IMR-90 (cell line): Measurements from ENCODE around the gene IFIT2. TPM values are rescaled to one million over a fixed set of nuclear protein-coding genes. Genes with fewer than 3 reads are reported as not detected.

Source experiments
- ATAC-seq: fragments of 200-7000 bp; cut with Tn5 transposase; 2 replicates; pipeline ENCODE4 v1.9.1; 2020; ENCODE audit warnings: low read depth, mild to moderate bottlenecking, moderate library complexity
- BruUV-seq: library from RNA; stranded (reverse); fragments of 400-500 nt; replicated peaks from 2 replicates; lab custom pipeline; 2021; lab: Mats Ljungman, UMichigan
- CTCF ChIA-PET: fragments of 300-600 bp; formaldehyde crosslinking; extraction: SDS; loops from one replicate; lab custom pipeline; 2021; ENCODE audit warnings: antibody characterized with exemption; lab: Yijun Ruan, JAX
- POLR2A ChIA-PET: fragments of 300-600 bp; sonication (Branson Sonifier 250); formaldehyde crosslinking; loops from one replicate; lab custom pipeline; 2022; ENCODE audit warnings: antibody characterized with exemption; ENCODE audit not compliant: unreplicated experiment; lab: Charles Lee
- DNase-seq: peaks from one replicate; pipeline ENCODE4 v3.0.0; 2013
- H2AFZ ChIP-seq: replicated peaks from 2 replicates; pipeline ENCODE3; 2013; ENCODE audit warnings: low read length, mild to moderate bottlenecking; ENCODE audit not compliant: poor library complexity
- H2AK5ac ChIP-seq: 2 replicates; pipeline ENCODE4 v1.6.1; 2013; ENCODE audit warnings: low read depth, low read length, inconsistent platforms
- H2AK9ac ChIP-seq: replicated peaks from 2 replicates; pipeline ENCODE3; 2013; ENCODE audit warnings: mild to moderate bottlenecking, low read depth, low read length, moderate library complexity; ENCODE audit not compliant: poor library complexity
- H2BK120ac ChIP-seq: 2 replicates; pipeline ENCODE4 v1.6.1; 2013; ENCODE audit warnings: low read depth, low read length, inconsistent platforms
- H2BK15ac ChIP-seq: 3 replicates; pipeline ENCODE4 v1.6.1; 2013; ENCODE audit warnings: low read depth, low read length, inconsistent platforms
- H2BK20ac ChIP-seq: 2 replicates; pipeline ENCODE4 v1.6.1; 2013; ENCODE audit warnings: low read depth, mild to moderate bottlenecking, inconsistent platforms, low read length, moderate library complexity
- H2BK5ac ChIP-seq: 2 replicates; pipeline ENCODE4 v1.6.1; 2013; ENCODE audit warnings: mild to moderate bottlenecking, low read depth, low read length, inconsistent platforms; ENCODE audit not compliant: poor library complexity, severe bottlenecking
- H3K14ac ChIP-seq: replicated peaks from 2 replicates; pipeline ENCODE4 v1.6.1; 2013; ENCODE audit warnings: low read depth, low read length, inconsistent platforms
- H3K18ac ChIP-seq: 2 replicates; pipeline ENCODE4 v1.6.1; 2013; ENCODE audit warnings: low read depth, low read length, control low read depth
- H3K23ac ChIP-seq: 2 replicates; pipeline ENCODE4 v1.6.1; 2013; ENCODE audit warnings: low read depth, low read length, inconsistent platforms
- H3K27ac ChIP-seq: 2 replicates; pipeline ENCODE4 v1.5.1; 2013; ENCODE audit warnings: mild to moderate bottlenecking, control low read depth, low read length; ENCODE audit not compliant: insufficient read depth
- H3K27me3 ChIP-seq: 2 replicates; pipeline ENCODE4 v1.6.1; 2013; ENCODE audit warnings: low read length; ENCODE audit not compliant: control insufficient read depth, insufficient read depth
- H3K36me3 ChIP-seq: 2 replicates; pipeline ENCODE4 v1.6.1; 2013; ENCODE audit warnings: low read length, mixed read lengths; ENCODE audit not compliant: control insufficient read depth, insufficient read depth
- H3K4ac ChIP-seq: 2 replicates; pipeline ENCODE4 v1.6.1; 2013; ENCODE audit warnings: low read depth, low read length, inconsistent platforms
- H3K4me1 ChIP-seq: 2 replicates; pipeline ENCODE4 v1.6.1; 2013; ENCODE audit warnings: low read length, mixed read lengths; ENCODE audit not compliant: control insufficient read depth, insufficient read depth
- H3K4me2 ChIP-seq: 2 replicates; pipeline ENCODE4 v1.6.1; 2013; ENCODE audit warnings: low read depth, mild to moderate bottlenecking, control low read depth, low read length, moderate library complexity
- H3K4me3 ChIP-seq: 2 replicates; pipeline ENCODE4 v1.5.1; 2013; ENCODE audit warnings: low read depth, mild to moderate bottlenecking, control low read depth, low read length, moderate library complexity; ENCODE audit not compliant: insufficient read depth
- H3K56ac ChIP-seq: 2 replicates; pipeline ENCODE4 v1.6.1; 2013; ENCODE audit warnings: low read length, inconsistent platforms; ENCODE audit not compliant: insufficient read depth; ENCODE audit errors: extremely low read depth
- H3K79me1 ChIP-seq, 2 experiments: 2 replicates each; pipeline ENCODE4 v1.6.1; 2013; ENCODE audit warnings: low read length in 2 of 2, inconsistent platforms in 1 of 2, low read depth in 1 of 2
- H3K9ac ChIP-seq: 2 replicates; pipeline ENCODE4 v1.6.1; 2013; ENCODE audit warnings: low read depth, low read length, control low read depth
- H3K9me1 ChIP-seq: 2 replicates; pipeline ENCODE4 v1.6.1; 2013; ENCODE audit warnings: low read length, inconsistent platforms; ENCODE audit not compliant: insufficient read depth
- H3K9me3 ChIP-seq: 2 replicates; pipeline ENCODE4 v1.6.1; 2013; ENCODE audit warnings: low read length; ENCODE audit not compliant: control insufficient read depth, insufficient read depth
- H4K20me1 ChIP-seq: 2 replicates; pipeline ENCODE4 v1.6.1; 2013; ENCODE audit warnings: low read length, inconsistent platforms; ENCODE audit not compliant: insufficient read depth
- H4K5ac ChIP-seq: 2 replicates; pipeline ENCODE4 v1.6.1; 2013; ENCODE audit warnings: mild to moderate bottlenecking, low read depth, low read length, control low read depth
- H4K8ac ChIP-seq, 2 experiments: 2 replicates each; pipeline ENCODE4 v1.6.1; 2013; ENCODE audit warnings: low read depth in 2 of 2, low read length in 2 of 2, control low read depth in 1 of 2, inconsistent platforms in 1 of 2
- H4K91ac ChIP-seq: 2 replicates; pipeline ENCODE4 v1.6.1; 2013; ENCODE audit warnings: low read depth, low read length, inconsistent platforms; ENCODE audit not compliant: insufficient read depth
- BHLHE40 ChIP-seq: fragments of 150-350 bp; IDR thresholded peaks from 2 replicates; pipeline ENCODE4 v1.6.1; 2016; ENCODE audit warnings: mild to moderate bottlenecking, low read depth, low read length
- CEBPB ChIP-seq: IDR thresholded peaks from 2 replicates; pipeline ENCODE4 v1.6.1; 2012; ENCODE audit warnings: low read depth, low read length, improper control_type of control experiment
- CHD1 ChIP-seq: IDR thresholded peaks from 2 replicates; pipeline ENCODE4 v1.6.1; 2012; ENCODE audit warnings: low read depth, low read length, improper control_type of control experiment
- FOS ChIP-seq: fragments of 150-350 bp; IDR thresholded peaks from 2 replicates; pipeline ENCODE4 v1.6.1; 2016; ENCODE audit warnings: low read depth, low read length
- MAFK ChIP-seq: IDR thresholded peaks from 2 replicates; pipeline ENCODE4 v1.6.1; 2012; ENCODE audit warnings: low read depth, low read length, improper control_type of control experiment
- MAZ ChIP-seq: IDR thresholded peaks from 2 replicates; pipeline ENCODE4 v1.6.1; 2012; ENCODE audit warnings: low read depth, mild to moderate bottlenecking, low read length, improper control_type of control experiment, moderate library complexity, borderline replicate concordance
- MXI1 ChIP-seq: IDR thresholded peaks from 2 replicates; pipeline ENCODE4 v1.6.1; 2012; ENCODE audit warnings: low read depth, mild to moderate bottlenecking, low read length, moderate library complexity, borderline replicate concordance
- NFE2L2 ChIP-seq: fragments of 150-350 bp; IDR thresholded peaks from 2 replicates; pipeline ENCODE4 v1.6.1; 2016; ENCODE audit warnings: low read depth, mild to moderate bottlenecking, low read length
- POLR2A ChIP-seq: IDR thresholded peaks from 2 replicates; pipeline ENCODE4 v1.6.1; 2012; ENCODE audit warnings: mild to moderate bottlenecking, low read depth, low read length
- RAD21 ChIP-seq: IDR thresholded peaks from 2 replicates; pipeline ENCODE4 v1.6.1; 2012; ENCODE audit warnings: low read length, improper control_type of control experiment
- RCOR1 ChIP-seq: IDR thresholded peaks from 2 replicates; pipeline ENCODE4 v1.6.1; 2012; ENCODE audit warnings: mild to moderate bottlenecking, low read length, improper control_type of control experiment; ENCODE audit not compliant: insufficient replicate concordance
- RFX5 ChIP-seq: IDR thresholded peaks from 2 replicates; pipeline ENCODE4 v1.8.0; 2012; ENCODE audit warnings: low read depth, mild to moderate bottlenecking, low read length, moderate library complexity
- SMC3 ChIP-seq: fragments of 150-350 bp; IDR thresholded peaks from 2 replicates; pipeline ENCODE4 v1.6.1; 2016; ENCODE audit warnings: low read depth, mild to moderate bottlenecking, antibody characterized with exemption, low read length, moderate library complexity
- WGBS, 2 experiments: methylation state at CpG; one replicate each; pipeline versions ENCODE4 v1.1.5 to v1.1.7; 2013; ENCODE audit warnings: missing lambda C conversion rate in 2 of 2; ENCODE audit not compliant: insufficient read length in 1 of 2; ENCODE audit errors: extremely low coverage in 2 of 2; 5-methylcytosine and 5-hydroxymethylcytosine counted together
- dilution Hi-C: fragments of 300-500 bp; cut with HindIII; formaldehyde crosslinking; loops from one replicate; pipeline ENCODE4 v1.14.3; 2018; ENCODE audit warnings: low sequenced_read_pairs; ENCODE audit not compliant: unreplicated experiment
- in situ Hi-C: fragments of 300-500 bp; cut with MboI; formaldehyde crosslinking; loops from 3 replicates; pipeline ENCODE4 v1.14.3; 2019; ENCODE audit warnings: low sequenced_read_pairs, inconsistent platforms, mixed read lengths
- intact Hi-C: fragments of 100-400 bp; cut with micrococcal nuclease; formaldehyde crosslinking; loops from 2 replicates; pipeline ENCODE4 v1.10.0; 2022
- polyA plus RNA-seq, 3 experiments: library from polyadenylated mRNA; depleted of rRNA; stranded (reverse); fragments of >200 nt; gene quantifications; 2 replicates each; pipeline ENCODE4 v1.2.3, GENCODE V29; 2012; ENCODE audit warnings: low replicate concordance in 1 of 3
- total RNA-seq: library from RNA; depleted of rRNA; stranded (reverse); fragments of >200 nt; gene quantifications from 2 replicates; pipeline ENCODE4 v1.2.3, GENCODE V29; 2012
- TF ChIP-seq, protein P1 (sequence below): fragments of 150-350 bp; IDR thresholded peaks from 2 replicates; pipeline ENCODE4 v1.6.1; 2016; ENCODE audit warnings: low read depth, mild to moderate bottlenecking, low read length, moderate library complexity, borderline replicate concordance
- TF ChIP-seq, protein P2 (sequence below): conservative IDR thresholded peaks from 2 replicates; pipeline ENCODE4 v1.5.1; 2012; ENCODE audit warnings: mild to moderate bottlenecking, low read depth, low read length, improper control_type of control experiment
- TF ChIP-seq, protein P3 (sequence below): fragments of 150-350 bp; IDR thresholded peaks from 2 replicates; pipeline ENCODE4 v1.6.1; 2017; ENCODE audit warnings: mild to moderate bottlenecking, antibody characterized with exemption, low read length, low read depth

Gene IFIT2
- total and polyA plus RNA-seq, 2 of the 4 experiments (the other 2 are of a cell fraction): 1.1 to 2.2 TPM

DNA sequence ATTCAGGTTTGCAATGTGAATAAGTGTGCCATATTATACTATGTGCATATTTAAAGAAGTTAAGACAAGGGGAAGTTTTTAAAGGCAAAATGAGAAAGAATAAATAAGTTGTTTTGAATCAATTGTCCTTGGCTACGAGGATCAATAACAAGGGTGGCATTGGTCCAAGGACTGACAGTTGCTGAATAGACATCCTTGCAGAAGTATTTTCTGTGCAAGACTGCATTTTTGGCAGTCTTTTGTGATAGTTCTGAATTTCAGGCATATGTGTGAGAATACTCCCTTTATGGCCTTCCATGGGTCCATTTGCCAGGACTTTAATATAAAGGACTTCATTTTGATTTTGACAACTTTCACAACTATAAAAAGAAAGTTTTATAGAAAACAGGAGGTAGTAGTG, 44.9 kb upstream of the IFIT2 start:
- Histone ChIP-seq H3K36me3 (no peaks in the 10 kb centered on the region), H4K91ac (no peak overlapping the region), H3K27ac (no peak overlapping the region), H2BK5ac (no peak overlapping the region), H3K4me3 (no peak overlapping the region), H3K18ac (no peak overlapping the region), H3K9me1 (no peaks in the 10 kb centered on the region), H2AFZ (no peak overlapping the region), H4K5ac (no peak overlapping the region), H3K9me3 (peaks cover 3% of the 10 kb centered on the region; the same call in 1 of the 2 replicates), H4K20me1 (no peaks in the 10 kb centered on the region), H3K4ac (no peak overlapping the region), H3K9ac (no peak overlapping the region), H4K8ac (no peak overlapping the region), H3K14ac (no peak overlapping the region), H3K23ac (no peak overlapping the region), H3K56ac (no peak overlapping the region), H3K27me3 (peaks cover 2% of the 10 kb centered on the region; the same call in 1 of the 2 replicates), H3K4me1 (peaks cover 3% of the 10 kb centered on the region), H2BK20ac (no peak overlapping the region), H2AK5ac (no peak overlapping the region), H3K79me1 (no peaks in the 10 kb centered on the region), H2AK9ac (no peak overlapping the region), H2BK120ac (no peak overlapping the region), H3K4me2 (no peak overlapping the region), H2BK15ac (no peak overlapping the region)
- ChIA-PET POLR2A (no interaction called here), CTCF (interaction anchor here (0.9 kb wide), 1 partner anchor 112 kb away, joined by 3 read pairs; no protein-coding TSS in a partner anchor)
- in situ Hi-C loops (loop anchor here (5.0 kb wide), 1 partner anchor 300 kb away; no protein-coding TSS in a partner anchor), dilution Hi-C loops (no loop called here), intact Hi-C loops (no loop called here)
- DNase-seq (no peak), ATAC-seq (no peak)
- BruUV-seq: no TSS peak
- TF ChIP-seq SMC3 (no peak), RAD21 (no peak), MAFK (no peak), MXI1 (no peak), NFE2L2 (no peak), MAZ (no peak), RFX5 (no peak), CEBPB (no peak), POLR2A (no peak), BHLHE40 (no peak), CHD1 (no peak), RCOR1 (no peak), FOS (no peak)
- TF ChIP-seq, protein P1, sequence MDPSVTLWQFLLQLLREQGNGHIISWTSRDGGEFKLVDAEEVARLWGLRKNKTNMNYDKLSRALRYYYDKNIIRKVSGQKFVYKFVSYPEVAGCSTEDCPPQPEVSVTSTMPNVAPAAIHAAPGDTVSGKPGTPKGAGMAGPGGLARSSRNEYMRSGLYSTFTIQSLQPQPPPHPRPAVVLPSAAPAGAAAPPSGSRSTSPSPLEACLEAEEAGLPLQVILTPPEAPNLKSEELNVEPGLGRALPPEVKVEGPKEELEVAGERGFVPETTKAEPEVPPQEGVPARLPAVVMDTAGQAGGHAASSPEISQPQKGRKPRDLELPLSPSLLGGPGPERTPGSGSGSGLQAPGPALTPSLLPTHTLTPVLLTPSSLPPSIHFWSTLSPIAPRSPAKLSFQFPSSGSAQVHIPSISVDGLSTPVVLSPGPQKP: no peak
- TF ChIP-seq, protein P2, sequence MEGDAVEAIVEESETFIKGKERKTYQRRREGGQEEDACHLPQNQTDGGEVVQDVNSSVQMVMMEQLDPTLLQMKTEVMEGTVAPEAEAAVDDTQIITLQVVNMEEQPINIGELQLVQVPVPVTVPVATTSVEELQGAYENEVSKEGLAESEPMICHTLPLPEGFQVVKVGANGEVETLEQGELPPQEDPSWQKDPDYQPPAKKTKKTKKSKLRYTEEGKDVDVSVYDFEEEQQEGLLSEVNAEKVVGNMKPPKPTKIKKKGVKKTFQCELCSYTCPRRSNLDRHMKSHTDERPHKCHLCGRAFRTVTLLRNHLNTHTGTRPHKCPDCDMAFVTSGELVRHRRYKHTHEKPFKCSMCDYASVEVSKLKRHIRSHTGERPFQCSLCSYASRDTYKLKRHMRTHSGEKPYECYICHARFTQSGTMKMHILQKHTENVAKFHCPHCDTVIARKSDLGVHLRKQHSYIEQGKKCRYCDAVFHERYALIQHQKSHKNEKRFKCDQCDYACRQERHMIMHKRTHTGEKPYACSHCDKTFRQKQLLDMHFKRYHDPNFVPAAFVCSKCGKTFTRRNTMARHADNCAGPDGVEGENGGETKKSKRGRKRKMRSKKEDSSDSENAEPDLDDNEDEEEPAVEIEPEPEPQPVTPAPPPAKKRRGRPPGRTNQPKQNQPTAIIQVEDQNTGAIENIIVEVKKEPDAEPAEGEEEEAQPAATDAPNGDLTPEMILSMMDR: no peak
- TF ChIP-seq, protein P3, sequence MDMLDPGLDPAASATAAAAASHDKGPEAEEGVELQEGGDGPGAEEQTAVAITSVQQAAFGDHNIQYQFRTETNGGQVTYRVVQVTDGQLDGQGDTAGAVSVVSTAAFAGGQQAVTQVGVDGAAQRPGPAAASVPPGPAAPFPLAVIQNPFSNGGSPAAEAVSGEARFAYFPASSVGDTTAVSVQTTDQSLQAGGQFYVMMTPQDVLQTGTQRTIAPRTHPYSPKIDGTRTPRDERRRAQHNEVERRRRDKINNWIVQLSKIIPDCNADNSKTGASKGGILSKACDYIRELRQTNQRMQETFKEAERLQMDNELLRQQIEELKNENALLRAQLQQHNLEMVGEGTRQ: no peak
- WGBS, 2 experiments: 40% methylated on average over 1 of the region's 1 CpG; no CpG with 5 or more reads in 1 of the 2 experiments
